GM21515 (cell line): ENCODE results near the gene ANKS1A.

Source experiments
- ATAC-seq: cut with Tn5 transposase; IDR thresholded peaks from one replicate; pipeline ENCODE4 v1.9.1; 2021; ENCODE audit not compliant: unreplicated experiment

ANKS1A gene

GRCh38 chr6:35036059-35036827, 147.2 kb downstream of the ANKS1A start:
- ATAC-seq = no peak

- ATAC-seq = no peak
These were observed 148.0 kb downstream of the ANKS1A start for GRCh38 chr6:35036828-35037663.

DNA sequence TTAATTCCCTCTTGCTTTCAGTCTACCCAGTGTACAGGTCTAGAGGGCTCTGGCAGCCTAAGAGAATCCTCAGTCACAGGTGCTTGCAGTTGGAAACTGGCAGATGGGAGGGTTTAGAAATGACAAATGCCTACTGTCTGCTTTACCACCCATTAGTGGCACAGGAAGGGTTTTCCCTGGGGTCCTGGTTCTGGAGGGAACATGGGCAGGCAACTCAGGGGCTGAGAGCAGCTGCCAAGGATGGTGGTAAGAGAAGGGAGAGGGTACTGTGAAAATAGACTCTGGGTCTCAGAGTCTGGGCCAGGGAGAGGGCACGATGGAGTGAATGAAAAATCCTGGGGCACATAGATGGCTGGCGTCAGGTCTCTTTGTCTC, 148.6 kb downstream of the ANKS1A start:
- no peak for ATAC-seq

GRCh38 chr6:35038076-35038475, 149.0 kb downstream of the ANKS1A start:
- no peak for ATAC-seq

GRCh38 chr6:35040398-35040797, 151.3 kb downstream of the ANKS1A start:
- no peak for ATAC-seq

GRCh38 chr6:35041086-35041861, 152.2 kb downstream of the ANKS1A start:
- ATAC-seq = no peak

DNA sequence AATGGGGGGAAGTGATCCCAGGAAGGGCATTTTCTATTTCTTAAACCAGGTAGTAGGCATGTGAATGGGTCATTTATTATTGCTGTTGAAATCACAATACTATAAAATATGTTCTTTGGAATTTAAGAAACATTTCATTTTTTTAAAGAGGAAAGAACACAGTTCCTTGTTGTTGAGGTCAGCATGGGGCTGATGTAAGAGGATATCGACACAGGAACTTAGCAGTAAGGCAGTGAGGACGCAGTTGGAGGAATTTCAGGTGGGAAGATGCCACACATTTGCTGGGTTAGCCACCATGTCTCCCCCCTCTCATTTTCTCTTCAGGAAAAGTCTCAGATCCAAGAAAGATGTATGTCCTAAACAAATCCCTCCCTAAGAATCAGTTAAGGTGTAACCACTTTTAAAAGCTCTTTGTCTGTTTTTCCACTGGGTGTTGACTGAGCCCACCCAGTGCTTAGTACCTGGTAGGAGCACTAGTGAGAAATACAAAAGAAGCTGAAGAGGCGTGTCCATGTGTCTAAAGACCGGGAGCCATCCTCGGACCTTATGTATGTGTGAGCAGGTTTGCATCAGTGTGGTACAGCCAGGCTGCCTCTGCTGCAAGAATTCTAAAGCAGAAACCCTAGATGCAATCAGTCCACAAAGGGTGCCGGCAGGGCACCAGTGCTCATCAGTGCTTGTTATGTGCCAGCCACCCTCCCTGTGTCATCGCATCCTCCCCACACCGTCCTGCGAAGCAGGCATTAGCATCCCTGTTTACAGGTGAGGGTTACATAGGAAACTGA, 153.2 kb downstream of the ANKS1A start:
- no peak for ATAC-seq

DNA sequence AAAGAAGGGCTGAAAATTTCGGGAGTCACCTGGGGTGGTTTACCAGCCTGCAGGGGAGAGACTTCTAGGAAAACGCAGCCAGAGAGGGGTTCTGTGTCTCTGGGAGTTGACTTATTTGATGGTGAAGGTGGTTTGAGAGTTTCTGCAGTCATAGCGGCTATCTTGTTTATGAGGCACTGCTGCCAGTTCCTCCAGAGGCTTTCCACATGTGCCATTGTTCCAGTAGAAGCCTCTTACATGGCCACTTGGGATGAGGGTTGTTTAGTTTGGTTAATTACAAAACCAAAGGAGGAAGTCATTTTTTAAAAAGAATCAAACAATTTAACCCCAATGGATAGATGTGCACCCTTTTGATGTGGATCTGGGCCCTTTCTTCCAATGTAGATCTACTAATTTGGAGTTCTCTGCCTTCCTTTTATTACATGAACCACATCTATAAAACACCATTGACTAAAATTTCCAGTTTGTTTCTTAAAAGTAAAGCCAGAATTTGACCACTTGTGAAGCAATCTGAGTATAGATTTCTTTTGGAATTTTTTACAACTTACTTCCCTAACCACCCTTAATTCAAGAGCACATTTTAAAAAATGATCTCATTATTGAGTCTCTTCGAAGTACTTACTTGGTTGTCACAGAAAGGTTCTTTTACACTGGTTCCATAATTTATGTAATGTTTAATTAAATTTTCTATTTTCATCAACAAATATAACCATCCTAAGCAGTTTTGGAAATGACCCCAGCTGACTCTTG, 154.5 kb downstream of the ANKS1A start:
- ATAC-seq = no peak

DNA sequence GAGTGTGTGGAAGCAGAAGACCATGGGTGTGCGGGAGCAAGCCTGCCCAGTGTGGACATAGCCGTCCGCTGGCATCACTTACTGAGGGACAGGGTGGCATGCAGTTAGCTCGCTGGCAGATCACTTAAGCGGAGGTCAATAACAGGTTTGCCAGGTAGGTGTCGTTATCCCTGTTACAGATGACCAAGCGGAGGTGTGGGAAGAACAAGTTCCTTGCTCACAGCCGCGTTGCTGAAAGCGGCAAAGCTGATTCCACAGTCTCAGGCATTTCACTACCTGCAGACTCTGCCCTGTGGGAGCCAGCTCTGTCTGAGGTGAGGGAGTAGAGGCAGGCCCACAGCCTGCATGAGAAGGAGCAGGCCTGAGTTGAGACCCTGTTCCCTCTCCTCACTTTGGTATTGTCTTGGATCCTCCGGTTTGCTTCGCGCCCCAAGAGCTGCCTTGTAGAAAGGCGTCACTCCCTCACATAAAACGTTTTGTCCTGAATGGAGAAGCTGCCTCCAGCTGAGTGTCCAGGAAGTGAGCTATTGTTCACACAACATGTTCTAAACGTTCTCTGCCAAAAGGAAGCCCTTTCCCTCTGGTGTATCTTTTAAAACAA, 155.2 kb downstream of the ANKS1A start:
- ATAC-seq = no peak

DNA sequence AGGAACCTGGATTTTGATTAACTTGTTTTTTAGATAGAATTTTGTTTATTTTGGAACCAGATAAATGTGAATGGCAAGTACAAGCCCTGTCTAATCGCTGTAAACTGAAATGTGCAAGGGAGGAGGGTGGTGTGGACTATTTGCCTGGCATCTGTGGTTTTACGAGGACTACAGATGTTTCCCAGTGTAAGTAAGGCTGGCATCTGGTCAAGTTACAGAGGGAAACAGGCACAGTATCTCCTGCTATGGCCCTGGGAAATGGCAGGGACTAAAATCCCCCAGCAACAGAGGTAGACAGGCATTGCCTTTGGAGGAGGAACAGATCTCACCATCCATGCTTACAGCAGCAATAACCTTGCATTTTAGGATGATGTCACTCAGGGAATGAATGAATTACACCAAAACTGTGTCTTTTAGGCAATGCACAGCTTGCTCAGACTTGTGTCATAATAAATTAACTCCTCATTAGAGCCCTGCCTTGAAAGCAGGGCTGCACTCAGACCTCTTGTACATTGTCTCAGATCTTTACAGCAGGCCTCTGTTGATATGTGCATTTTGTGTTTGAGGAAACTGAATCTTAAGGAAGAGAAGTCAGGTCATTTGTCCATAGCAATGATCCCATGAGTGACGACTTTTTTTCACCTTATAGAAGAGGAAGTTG, 155.8 kb downstream of the ANKS1A start:
- ATAC-seq = no peak

- no peak for ATAC-seq
These were observed 157.0 kb downstream of the ANKS1A start for GRCh38 chr6:35046103-35046502.

GRCh38 chr6:35046862-35047261, 157.8 kb downstream of the ANKS1A start:
- no peak for ATAC-seq

- ATAC-seq = no peak
These were observed 158.4 kb downstream of the ANKS1A start for GRCh38 chr6:35047265-35048011.

DNA sequence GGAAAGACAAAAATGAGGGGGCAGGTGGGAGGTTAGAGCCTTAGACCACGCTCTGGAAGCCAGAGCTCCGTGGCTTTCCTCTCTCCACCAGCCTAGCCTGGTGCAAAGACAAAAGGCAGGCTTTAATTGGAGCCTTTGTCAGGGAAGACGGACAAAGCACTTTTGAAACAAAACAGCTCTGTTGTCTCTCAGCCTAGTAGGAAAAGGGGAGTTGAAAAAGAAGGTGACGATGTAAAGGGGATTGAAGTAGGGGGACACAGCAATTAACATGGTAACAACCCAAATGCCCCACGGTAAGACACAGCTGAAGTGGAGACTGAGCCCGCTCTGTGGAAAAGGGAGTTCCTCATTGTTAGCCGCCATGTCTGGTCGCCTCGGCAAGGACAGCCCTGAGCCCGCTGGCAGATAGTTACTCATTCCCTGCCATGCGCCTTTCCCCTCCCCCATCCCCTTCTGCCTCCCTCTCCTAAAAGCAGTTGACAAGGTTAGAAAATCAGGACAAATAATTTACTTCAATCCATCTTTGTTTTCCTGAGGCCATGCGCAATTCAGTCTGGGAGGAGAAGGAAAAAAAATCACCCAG, 159.1 kb downstream of the ANKS1A start:
- no peak for ATAC-seq

DNA sequence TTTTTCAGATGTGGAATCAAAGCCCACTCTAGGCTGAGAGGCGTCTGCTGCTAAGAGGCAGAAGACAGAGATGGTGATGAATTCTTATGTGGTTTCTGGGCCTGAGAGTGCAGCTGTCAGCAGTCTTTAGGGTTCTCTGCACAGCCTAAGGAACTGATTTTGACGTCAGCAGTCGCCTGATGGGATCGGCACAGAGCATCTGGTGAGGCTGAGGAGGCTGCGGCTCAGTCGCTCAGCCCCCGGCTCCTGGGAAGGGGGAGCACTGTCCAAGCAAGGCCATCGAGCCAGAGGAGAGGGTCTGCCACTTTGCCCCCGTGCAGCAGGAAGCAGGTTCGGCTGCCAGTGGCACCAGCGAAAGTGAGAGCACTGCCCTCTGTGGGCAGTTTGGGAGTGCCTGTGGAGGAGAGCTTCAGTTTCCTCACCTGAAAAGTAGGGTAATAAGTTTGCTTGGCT, 159.6 kb downstream of the ANKS1A start:
- ATAC-seq = no peak

DNA sequence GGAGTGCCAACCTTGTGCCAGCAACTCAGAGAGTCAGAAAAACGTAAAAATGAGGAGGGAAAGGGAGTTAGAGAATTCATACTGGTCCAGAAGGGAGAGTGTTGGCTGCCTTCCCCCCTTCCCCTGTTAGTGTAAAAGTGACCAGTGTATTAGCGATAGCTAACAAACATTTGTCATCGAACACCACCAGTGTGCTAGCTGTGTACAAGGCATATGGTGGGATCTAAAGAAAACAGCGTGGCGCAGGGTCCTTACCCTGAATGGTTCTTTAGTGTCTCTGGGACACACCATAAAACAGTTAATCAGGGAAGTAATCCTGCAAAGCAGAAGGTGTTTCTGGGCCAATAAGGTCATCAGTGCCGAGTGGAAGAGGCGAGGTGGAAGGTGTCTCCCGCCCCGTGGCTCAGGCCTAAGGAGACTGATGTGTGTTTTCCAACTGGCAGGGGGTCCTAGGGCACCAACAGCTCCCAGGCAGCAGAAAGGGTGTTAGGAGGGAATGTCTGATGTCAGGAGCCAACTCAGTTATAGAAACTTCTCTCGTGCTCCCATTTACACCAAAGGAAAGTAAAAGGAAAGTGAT, 160.2 kb downstream of the ANKS1A start:
- no peak for ATAC-seq

GRCh38 chr6:35049900-35050756, 161.1 kb downstream of the ANKS1A start:
- ATAC-seq = no peak
